Esophagus muscularis mucosa (tissue), 3 donors: ENCODE measurements around the gene GOLIM4.

Experiments used
- CTCF ChIP-seq, 3 experiments: fragments of 200-600 bp in 2 of 3; fragments of 450-650 bp in 1 of 3; sonication (generic) in 2 of 3; IDR thresholded peaks; one replicate each; pipeline ENCODE4 v1.5.1; 2017 to 2019; ENCODE audit warnings: antibody characterized with exemption in 3 of 3, mild to moderate bottlenecking in 2 of 3, moderate library complexity in 1 of 3
- POLR2AphosphoS5 ChIP-seq, 2 donors: sonication (generic); formaldehyde crosslinking; IDR thresholded peaks; one replicate each; pipeline ENCODE4 v1.6.1; 2017; ENCODE audit warnings: antibody characterized with exemption in 2 of 2

GRCh38 chr3:168049367-168049974 is 46.3 kb downstream of the GOLIM4 start:
- TF ChIP-seq CTCF (IDR thresholded peaks at IDR 0.05) (no peak), POLR2AphosphoS5 (IDR thresholded peaks at IDR 0.05) (no peak)
